GM12865 (cell line): ENCODE data around the gene SOS1.

ENCODE experiments used
- DNase-seq: peaks from one replicate; pipeline ENCODE4 v3.0.0; 2010; ENCODE audit warnings: low read depth
- H3K4me3 ChIP-seq: 2 replicates; pipeline ENCODE4 v1.5.1; 2011; ENCODE audit warnings: mild to moderate bottlenecking, low read depth, low read length, control low read depth
- CTCF ChIP-seq: IDR thresholded peaks from 2 replicates; pipeline ENCODE4 v1.5.1; 2011; ENCODE audit warnings: low read length, control low read depth, low read depth, inconsistent platforms; ENCODE audit not compliant: insufficient read depth; ENCODE audit errors: missing control alignments

SOS1 gene

GRCh38 chr2:38935568-38936172 lies 185.2 kb downstream of the SOS1 start:
- DNase-seq, result no peak
- H3K4me3 ChIP-seq, result no peak overlapping the region
- TF ChIP-seq CTCF, result no peak

- TF ChIP-seq CTCF, result no peak
- no peak for DNase-seq
- H3K4me3 ChIP-seq, result no peak overlapping the region
Observed at GRCh38 chr2:38934742-38935141, 186.1 kb downstream of the SOS1 start.

GRCh38 chr2:38933653-38934052 lies 187.2 kb downstream of the SOS1 start:
- H3K4me3 ChIP-seq, result no peak overlapping the region
- no peak for TF ChIP-seq CTCF
- no peak for DNase-seq

- TF ChIP-seq CTCF, result no peak
- no peak for DNase-seq
- H3K4me3 ChIP-seq, result no peak overlapping the region
Observed at GRCh38 chr2:38932586-38932985, 188.3 kb downstream of the SOS1 start.
